ENCODE data around the gene PRXL2A.
"Not testable (repeated sequence)": the region's sequence is repeated elsewhere in the genome, so short reads cannot be mapped to it uniquely, and the experiment has no call there.

Gene PRXL2A

DNA sequence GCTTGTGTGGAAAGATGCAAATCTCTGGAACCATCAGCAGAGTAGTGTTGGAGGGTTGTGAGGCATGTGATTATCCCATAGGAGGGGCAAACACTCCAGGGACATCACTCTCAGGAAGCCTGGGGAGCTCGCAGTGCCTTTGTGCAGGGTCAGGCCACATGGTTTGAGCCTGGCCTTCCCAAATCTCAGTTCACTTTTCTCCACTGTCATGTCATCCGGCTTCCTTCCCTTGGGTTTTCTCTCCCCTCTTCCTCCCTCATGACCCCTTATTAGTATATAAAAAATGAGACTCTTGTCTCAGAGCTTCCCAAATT, 66.2 kb downstream of the PRXL2A start:
- ChIA-PET POLR2A (interaction anchor here (0.6 kb wide), 1 partner anchor 14 kb away, joined by 3 read pairs; no protein-coding TSS in a partner anchor), CTCF (interaction anchor here (0.6 to 33.8 kb wide), 4 partner anchors 12 to 31 kb away, joined by 3 to 717 read pairs (median 4); no protein-coding TSS in a partner anchor)
- H3K4me3 ChIP-seq (ENCODE audit: low read depth, low read length) = no peak overlapping the region

DNA sequence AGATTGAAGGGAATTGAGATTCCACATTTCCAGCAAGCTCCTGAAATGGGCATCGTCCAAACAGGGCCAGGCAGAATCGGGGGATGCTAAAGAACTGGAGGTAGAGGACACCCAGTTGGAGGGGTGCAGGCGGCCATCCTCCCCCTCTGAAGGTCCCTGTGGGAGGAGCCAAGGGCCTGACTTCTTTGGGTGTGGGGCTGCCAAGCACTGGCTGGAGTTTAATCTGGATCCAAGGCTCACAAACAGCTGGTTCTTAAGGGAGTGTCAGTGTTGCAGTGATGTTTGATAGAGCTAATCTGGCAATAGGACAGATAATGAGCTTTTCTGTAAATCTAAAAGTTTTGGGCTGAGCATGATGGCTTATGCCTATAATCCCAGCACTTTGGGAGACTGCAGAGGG, 66.6 kb downstream of the PRXL2A start:
- ChIA-PET POLR2A (no interaction called here), CTCF (interaction anchor here (0.6 to 33.8 kb wide), 5 partner anchors 11 to 31 kb away, joined by 3 to 717 read pairs (median 3); no protein-coding TSS in a partner anchor)
- TF ChIP-seq, protein P1, sequence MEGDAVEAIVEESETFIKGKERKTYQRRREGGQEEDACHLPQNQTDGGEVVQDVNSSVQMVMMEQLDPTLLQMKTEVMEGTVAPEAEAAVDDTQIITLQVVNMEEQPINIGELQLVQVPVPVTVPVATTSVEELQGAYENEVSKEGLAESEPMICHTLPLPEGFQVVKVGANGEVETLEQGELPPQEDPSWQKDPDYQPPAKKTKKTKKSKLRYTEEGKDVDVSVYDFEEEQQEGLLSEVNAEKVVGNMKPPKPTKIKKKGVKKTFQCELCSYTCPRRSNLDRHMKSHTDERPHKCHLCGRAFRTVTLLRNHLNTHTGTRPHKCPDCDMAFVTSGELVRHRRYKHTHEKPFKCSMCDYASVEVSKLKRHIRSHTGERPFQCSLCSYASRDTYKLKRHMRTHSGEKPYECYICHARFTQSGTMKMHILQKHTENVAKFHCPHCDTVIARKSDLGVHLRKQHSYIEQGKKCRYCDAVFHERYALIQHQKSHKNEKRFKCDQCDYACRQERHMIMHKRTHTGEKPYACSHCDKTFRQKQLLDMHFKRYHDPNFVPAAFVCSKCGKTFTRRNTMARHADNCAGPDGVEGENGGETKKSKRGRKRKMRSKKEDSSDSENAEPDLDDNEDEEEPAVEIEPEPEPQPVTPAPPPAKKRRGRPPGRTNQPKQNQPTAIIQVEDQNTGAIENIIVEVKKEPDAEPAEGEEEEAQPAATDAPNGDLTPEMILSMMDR (IDR thresholded peaks at IDR 0.05; ENCODE audit: insufficient read depth, low read length, missing control alignments) = no peak
- no peak for DNase-seq (ENCODE audit: low read depth, low spot score)
- H3K4me3 ChIP-seq (ENCODE audit: low read depth, low read length) = no peak overlapping the region

More for the DNA sequence above, 66.2 kb downstream of the PRXL2A start:
- no peak for DNase-seq (ENCODE audit: low read depth, low spot score)
- TF ChIP-seq, protein P1 (IDR thresholded peaks at IDR 0.05; ENCODE audit: insufficient read depth, low read length, missing control alignments) = no peak

DNA sequence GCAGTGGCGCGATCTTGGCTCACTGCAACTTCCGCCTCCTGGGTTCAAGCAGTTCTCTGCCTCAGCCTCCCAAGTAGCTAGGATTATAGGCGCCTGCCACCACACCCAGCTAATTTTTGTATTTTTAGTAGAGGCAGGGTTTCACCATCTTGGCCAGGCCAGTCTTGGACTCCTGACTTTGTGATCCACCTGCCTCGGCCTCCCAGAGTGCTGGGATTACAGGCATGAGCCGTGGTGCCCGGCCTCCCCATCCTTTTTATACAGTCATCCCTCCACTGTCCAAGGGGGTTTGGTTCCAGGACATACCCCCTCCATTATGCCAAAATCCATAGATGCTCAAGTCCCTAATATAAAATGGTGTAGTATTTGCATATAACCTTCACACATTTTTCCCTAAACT, 67.3 kb downstream of the PRXL2A start:
- POLR2A ChIA-PET; H3K4me3 ChIP-seq (ENCODE audit: low read depth, low read length); DNase-seq (ENCODE audit: low read depth, low spot score): not testable (repeated sequence)
- CTCF ChIA-PET = interaction anchor here (0.9 to 33.8 kb wide), 3 partner anchors 13 to 30 kb away, joined by 3 to 717 read pairs (median 6); no protein-coding TSS in a partner anchor

DNA sequence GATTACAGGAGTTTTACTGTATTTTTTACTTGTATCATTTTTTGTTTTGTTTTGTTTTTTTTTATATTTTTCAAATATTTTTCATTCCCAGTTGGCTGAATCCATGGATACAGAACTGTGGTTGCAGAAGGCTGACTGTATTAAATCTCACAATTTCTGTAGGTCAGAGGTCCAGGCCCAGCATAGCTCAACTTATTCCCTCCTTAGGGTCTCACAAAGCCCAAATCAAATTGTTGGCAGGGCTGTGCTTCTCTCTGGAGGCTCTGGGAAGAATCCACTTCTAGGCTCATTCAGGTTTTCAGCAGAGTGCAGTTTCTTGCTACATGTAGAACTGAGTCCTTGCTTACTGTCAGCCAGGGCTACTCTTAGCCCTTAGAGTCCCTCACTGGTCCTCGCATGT, 68.3 kb downstream of the PRXL2A start:
- ChIA-PET POLR2A (no interaction called here), CTCF (interaction anchor here (2.0 kb wide), 1 partner anchor 25 kb away, joined by 5 read pairs; no protein-coding TSS in a partner anchor)
- no peak for DNase-seq (ENCODE audit: low read depth, low spot score)
- no peak overlapping the region for H3K4me3 ChIP-seq (ENCODE audit: low read depth, low read length)
- TF ChIP-seq, protein P1 (IDR thresholded peaks at IDR 0.05; ENCODE audit: insufficient read depth, low read length, missing control alignments) = no peak

DNA sequence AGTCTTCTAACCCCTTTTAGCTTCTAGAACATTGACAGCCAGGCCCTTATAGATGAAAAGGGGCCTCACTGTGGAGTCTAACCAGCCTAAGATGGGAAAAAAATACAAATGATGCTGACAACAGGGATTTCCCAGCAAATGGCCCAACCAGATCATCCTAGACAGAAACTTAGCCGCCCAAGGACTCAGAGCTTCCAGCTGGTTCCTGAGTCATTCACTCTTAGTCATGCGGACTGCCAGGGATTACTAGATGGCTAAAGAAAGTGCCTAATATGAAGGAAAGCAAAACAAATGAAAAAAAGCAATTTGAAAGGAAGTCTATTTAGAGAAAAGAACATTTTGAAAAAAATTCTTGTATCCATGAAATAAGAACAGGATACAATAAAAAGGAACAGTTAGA, 69.5 kb downstream of the PRXL2A start:
- ChIA-PET CTCF (interaction anchor here (1.0 to 2.0 kb wide), 4 partner anchors 13 to 28 kb away, joined by 3 to 9 read pairs (median 4); no protein-coding TSS in a partner anchor), POLR2A (no interaction called here)
- no peak overlapping the region for H3K4me3 ChIP-seq (ENCODE audit: low read depth, low read length)
- TF ChIP-seq, protein P1 (IDR thresholded peaks at IDR 0.05; ENCODE audit: insufficient read depth, low read length, missing control alignments) = no peak
- DNase-seq (ENCODE audit: low read depth, low spot score) = no peak

DNA sequence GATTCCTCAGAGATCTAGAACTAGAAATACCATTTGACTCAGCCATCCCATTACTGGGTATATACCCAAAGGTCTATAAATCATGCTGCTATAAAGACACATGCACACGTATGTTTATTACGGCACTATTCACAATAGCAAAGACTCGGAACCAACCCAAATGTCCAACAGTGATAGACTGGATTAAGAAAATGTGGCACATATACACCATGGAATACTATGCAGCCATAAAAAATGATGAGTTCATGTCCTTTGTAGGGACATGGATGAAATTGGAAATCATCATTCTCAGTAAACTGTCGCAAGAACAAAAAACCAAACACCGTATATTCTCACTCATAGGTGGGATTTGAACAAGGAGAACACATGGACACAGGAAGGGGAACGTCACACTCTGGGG, 72.0 kb downstream of the PRXL2A start:
- POLR2A ChIA-PET; DNase-seq (ENCODE audit: low read depth, low spot score); H3K4me3 ChIP-seq (ENCODE audit: low read depth, low read length); CTCF ChIA-PET: not testable (repeated sequence)

DNA sequence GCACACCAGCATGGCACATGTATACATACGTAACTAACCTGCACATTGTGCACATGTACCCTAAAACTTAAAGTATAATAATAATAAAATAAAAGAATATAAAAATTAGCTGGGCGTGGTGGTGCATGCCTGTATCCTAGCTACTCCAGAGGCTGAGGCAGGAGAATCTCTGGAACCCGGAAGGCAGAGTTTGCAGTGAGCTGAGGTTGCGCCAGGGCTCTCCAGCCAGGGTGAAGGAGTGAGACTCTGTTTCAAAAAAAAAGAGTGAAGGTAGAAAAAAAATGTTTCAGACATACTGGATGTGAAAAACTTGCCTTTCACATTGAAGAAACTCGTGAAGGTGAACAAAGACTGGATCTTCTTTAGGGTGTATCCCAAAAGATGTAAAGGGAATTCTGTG, 72.5 kb downstream of the PRXL2A start:
- ChIA-PET POLR2A (no interaction called here), CTCF (interaction anchor here (1.4 to 2.0 kb wide), 2 partner anchors 8 to 24 kb away, joined by 4 to 11 read pairs; no protein-coding TSS in a partner anchor)
- H3K4me3 ChIP-seq (ENCODE audit: low read depth, low read length) = no peak overlapping the region
- TF ChIP-seq, protein P1 (IDR thresholded peaks at IDR 0.05; ENCODE audit: insufficient read depth, low read length, missing control alignments) = no peak
- no peak for DNase-seq (ENCODE audit: low read depth, low spot score)

Measured in AG04449 (cell line).